ENCODE measurements around the gene ADGRV1.
A peak's percentile ranks its signal among the peaks of the same experiment; 100 is the strongest.
"Not testable (repeated sequence)": the region's sequence is repeated elsewhere in the genome, so short reads cannot be mapped to it uniquely, and the experiment has no call there.

Gene ADGRV1

DNA sequence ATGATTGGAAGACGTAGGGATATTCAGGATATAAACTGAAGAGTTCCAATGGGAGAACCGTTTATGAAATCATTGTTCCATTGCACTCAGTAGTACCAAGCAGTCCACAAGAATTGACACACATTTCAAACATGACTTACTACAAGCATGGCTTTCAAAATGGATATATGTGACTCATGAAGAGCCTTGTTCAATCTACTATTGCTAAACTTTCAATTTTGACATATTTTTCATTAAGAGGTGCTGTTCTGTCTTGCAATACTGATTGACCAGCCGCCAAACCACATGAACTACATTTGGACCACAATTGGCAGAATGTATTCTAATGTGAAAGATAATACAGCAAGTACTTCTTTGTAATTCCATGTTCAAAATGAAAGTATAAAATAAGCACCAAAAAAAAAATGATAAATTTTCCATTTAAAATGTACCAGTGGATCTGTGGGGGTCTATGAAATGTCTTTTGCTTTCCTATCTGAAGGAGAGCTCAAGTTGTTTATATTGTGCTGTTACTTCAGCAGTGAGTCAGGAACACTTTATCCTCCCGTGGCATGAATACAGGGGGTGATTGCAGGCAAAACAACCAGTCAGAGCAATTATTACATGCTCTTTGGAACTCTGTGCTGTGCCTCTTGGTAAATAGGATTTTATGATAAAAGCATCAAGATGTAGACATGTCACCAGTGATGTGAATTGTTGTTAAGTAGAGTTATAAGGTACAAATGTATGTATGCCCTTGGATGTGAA is 458.5 kb downstream of the ADGRV1 start:
- no peak for DNase-seq

DNA sequence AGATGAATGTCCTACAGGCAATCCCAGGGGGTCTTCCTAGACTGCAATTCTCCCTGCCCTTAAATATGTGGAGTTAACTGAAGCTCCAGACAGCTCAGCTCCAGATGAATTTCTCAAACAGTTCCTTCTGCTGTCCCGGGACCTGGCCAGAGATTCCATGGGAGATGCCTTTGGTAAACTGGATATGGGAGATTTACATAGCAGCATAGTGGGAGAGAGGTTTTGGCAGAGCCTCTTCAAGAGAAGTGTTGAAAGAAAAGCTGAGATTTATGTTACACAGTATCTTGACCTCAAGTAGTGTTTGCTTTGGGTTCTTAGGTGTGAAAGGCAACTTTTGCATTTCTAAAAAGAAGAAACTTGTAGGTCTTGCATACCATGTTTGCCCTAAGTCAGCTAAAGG is 459.6 kb downstream of the ADGRV1 start:
- no peak for DNase-seq

DNA sequence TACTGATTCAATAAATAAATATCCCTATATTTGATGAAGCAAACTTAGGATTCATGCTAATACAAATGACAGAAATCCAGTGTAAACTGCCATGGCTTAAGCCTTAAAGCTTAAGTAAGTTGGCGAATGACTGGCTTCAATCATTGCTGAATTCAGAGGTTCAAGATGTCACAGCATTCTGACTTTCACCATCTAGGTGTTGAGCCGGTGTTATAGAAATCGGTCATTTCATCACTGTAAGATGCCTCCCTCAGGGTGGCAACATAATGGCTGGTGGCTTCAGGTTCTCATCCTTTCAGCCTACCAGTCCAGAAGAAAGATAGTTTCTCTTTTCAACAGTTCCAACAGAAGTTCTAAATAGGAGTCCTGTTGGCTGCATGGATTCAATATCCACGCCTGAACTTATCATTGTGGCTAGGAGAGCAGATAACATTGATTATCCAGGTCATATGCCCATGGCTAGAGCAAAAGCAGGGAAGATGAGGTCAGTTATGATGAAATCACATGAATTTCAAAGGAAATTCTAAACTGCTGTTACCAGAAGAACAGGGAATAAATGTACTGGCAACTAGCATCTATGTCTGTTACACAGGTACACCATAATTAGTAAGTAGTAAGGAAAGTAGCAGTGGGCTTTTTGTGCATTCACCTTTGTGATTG is 460.2 kb downstream of the ADGRV1 start:
- no peak for DNase-seq

DNA sequence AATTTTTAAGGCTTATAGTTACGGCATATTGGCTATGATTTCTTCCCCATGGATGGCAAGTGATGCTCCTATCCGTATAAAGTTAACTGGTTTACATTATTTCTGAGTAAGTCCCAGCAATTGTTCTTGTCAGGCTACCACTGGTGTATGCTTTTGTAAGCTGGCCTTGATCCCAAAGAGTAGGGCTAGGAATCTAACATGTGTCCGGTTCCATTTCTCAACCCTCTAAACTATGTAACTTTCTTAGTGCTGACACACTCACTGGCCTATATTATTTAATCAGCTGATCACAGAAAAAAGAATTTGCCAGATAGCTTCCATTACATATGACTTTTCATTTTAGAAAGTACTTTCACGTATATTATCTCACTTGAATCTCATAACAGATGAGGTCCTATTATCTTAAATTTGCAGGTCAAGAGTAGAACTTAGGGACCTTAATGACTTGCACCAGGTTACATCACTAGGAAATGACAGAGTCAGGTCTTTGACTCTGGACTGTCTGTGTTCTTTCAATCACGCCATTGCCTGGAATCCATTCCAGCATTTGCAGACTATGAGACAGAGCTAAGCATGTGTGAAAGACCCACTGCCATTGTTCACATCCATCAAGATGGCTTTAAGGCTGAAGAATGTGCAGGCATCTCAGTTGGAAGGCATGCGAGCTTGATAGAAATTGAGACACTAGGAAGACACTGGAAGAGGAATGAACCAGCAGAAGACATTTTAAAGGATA is 461.6 kb downstream of the ADGRV1 start:
- no peak for DNase-seq

- DNase-seq = no peak
Observed at GRCh38 chr5:91022518-91022917, 463.9 kb downstream of the ADGRV1 start.

- no peak for DNase-seq
Observed at GRCh38 chr5:91024206-91024605, 465.6 kb downstream of the ADGRV1 start.

GRCh38 chr5:91024727-91025126 is 466.1 kb downstream of the ADGRV1 start:
- DNase-seq = no peak

DNA sequence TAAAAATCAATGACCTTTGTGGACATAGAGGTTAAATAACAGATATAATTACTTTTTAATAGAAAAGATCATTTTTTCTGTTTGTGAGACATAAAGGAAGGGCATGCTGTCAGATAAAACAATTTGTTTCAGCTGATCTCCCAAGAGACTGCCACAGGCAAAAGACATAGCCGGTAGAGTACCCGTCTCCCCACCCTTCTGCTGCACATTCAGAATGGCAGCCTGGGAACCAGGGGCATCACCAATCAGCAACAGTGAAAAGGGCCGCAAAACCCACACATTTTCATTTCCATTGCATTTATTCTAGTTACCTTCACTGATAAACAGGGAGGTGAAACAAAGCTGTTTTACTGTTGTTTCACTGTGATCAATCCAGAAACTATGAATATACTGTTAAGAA is 466.9 kb downstream of the ADGRV1 start:
- DNase-seq = no peak

GRCh38 chr5:91025956-91026355 is 467.4 kb downstream of the ADGRV1 start:
- no peak for DNase-seq

DNA sequence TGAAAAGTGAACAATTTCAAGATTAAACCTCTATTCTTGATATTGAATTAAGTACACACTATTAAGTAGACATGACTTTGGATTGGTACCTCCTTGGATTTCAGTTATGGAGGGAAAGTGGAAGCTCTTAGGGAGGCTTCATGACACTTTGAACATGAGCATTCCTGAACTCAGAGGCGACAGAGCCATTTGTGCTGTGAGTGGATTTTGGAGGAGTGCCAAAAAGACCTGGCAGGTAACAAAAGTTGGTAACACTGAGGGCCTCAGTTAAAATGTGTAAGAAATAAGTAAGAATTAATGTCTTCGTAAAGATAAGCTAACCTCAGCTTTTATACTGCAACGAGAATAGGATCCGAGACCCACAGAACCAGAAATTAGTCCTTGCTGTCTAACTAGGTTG is 467.9 kb downstream of the ADGRV1 start:
- DNase-seq = no peak

DNA sequence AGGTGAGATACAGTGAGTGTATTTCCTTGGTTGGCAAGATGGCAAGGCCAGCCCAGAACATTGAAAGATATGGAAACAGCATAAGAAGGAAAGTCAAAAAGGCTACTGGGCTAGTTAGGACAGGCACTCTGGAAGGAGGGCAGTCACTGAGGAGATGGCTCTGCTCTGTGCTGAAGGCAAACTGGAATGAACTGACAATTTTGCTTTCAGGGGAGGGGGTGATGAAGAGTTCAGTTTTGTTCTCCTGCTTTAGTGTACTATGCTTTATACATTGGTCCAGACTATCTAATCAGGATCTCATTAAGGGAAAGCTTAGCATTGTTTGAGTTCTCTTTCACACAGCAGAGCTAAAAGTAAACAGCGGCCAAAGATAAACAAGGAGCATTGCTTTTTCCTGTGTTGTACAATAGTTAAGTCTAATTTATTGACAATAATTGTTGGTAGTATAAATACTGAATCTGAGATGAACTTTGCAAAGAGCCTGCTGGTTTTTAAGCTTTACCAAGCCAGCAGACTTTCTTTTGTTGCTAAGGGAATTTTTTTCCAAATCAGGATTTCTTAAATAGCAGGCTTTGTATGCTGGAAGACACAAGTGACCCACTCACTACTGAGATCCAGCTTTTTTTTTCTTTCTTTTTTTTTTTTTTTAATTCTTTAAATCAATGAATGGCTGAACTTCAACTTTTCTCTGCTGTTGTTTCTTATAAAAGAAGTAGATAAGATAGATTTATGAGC is 469.0 kb downstream of the ADGRV1 start:
- no peak for DNase-seq

GRCh38 chr5:91028499-91028956 is 469.9 kb downstream of the ADGRV1 start:
- no peak for DNase-seq

GRCh38 chr5:91030521-91031401 is 472.2 kb downstream of the ADGRV1 start:
- DNase-seq = no peak

DNA sequence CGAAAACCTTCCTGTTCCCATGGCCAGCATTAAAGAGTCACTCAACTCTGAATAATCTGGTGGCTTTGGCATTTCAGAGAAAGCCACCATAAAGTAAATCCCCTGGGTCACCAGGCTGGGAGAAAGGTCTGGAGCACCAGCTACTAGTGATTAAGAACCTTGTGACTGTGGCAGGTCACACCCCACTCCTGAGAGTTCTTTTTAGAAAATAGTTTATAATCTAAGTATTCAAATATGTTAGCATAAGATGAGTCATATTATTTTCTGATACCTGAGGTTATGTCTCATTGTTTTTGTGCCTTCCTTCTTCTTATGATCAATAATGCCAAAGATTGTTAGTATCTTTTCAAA is 472.8 kb downstream of the ADGRV1 start:
- no peak for DNase-seq

GRCh38 chr5:91032125-91032524 is 473.5 kb downstream of the ADGRV1 start:
- no peak for DNase-seq

GRCh38 chr5:91033370-91033769 is 474.8 kb downstream of the ADGRV1 start:
- no peak for DNase-seq

- peak in 1 of 2 experiments; percentile 7 for DNase-seq
Observed at GRCh38 chr5:91038180-91038808, 479.7 kb downstream of the ADGRV1 start.

GRCh38 chr5:91041132-91041531 is 482.5 kb downstream of the ADGRV1 start:
- DNase-seq = not testable (repeated sequence)

DNA sequence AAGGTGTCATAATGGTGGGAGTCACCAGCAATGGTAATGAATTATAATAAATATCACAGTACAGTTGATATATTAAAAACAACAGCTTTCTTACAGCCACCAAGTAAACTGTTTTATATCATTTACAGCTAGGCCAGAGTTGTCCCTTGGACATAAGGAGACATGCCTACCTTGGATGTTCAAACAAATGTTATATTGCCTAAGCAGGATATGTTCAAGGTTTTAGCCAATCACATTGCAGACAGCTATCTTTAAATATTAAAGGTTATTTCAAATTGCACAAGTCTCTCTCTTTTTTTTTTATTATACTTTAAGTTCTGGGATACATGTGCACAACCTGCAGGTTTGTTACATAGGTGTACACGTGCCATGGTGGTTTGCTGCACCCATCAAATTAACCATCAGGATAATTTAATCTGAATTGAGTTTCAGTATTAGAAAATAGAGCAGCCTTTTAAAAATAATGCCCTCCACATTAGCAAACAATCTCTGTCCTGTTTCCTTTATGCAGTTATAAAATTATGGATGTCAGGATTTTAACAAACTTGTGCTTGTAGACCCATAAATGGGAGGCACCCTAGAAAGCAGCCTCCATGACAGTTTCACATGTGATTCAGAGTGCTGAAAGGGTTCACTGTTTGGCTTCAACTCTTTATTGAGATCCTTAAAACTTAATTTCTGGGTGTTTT is 483.8 kb downstream of the ADGRV1 start:
- DNase-seq = no peak

GRCh38 chr5:91042936-91043255 is 484.3 kb downstream of the ADGRV1 start:
- DNase-seq = no peak

DNA sequence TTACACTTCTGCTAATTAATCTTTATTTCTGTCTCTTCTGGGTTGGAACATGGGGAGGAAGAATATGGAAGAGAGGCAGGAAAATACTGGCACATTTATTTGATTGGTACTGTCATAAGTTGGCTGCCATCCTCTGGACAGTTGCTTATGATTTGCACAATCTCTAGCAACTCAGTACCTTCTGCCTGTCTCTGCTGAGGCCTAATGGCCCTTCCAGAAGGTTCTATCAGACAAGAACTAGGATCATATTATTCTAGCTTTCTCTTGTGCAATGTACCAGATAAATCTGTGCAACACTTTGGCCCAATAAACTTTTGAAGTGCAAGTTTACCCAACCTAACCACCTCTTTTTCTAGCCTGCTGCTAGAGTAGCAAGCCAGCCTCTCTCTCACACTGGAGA is 489.5 kb downstream of the ADGRV1 start:
- DNase-seq = no peak
